HG02759 (cell line): ENCODE measurements around the gene ALOXE3.

ENCODE experiments used
- ATAC-seq: cut with Tn5 transposase; IDR thresholded peaks from one replicate; pipeline ENCODE4 v1.9.1; 2021; ENCODE audit warnings: mild to moderate bottlenecking, moderate library complexity; ENCODE audit not compliant: unreplicated experiment

ALOXE3 gene

DNA sequence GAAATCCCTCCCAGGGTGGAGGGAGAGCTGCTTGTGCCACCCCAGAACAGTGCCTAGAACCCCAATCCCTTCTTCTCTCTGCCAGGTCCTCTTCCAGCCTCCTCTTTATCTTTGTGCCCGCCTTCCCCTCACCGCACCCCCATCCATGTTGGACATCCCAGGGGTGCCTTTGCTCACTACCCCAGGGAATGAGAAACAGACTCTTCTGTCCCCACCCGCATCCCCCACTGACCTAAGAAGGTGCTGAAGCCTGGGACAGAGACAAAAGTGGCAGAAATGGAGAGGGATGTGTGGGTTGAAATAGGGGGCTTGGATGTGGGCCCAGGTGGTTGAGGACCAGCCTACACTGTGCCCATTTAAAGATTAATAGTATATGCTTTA lies 62.5 kb downstream of the ALOXE3 start:
- ATAC-seq = no peak

DNA sequence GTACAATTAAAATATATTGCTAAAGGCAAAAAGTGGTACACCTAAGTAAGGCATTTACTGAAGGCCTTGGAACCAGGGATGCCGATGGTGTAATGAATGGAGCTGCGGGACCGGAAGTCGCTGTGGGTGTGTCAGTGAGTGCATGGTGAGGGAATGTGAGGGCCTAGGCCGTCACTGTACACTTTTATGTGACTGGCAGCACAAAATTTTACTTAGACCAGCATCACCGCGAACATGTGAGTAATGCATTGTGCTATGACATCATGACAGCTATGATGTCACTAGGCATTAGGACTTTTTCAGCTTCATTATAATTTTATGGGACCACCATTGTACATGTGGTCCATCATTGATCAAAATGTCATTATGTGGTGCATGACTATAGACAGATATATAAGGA lies 64.7 kb downstream of the ALOXE3 start:
- ATAC-seq = no peak

DNA sequence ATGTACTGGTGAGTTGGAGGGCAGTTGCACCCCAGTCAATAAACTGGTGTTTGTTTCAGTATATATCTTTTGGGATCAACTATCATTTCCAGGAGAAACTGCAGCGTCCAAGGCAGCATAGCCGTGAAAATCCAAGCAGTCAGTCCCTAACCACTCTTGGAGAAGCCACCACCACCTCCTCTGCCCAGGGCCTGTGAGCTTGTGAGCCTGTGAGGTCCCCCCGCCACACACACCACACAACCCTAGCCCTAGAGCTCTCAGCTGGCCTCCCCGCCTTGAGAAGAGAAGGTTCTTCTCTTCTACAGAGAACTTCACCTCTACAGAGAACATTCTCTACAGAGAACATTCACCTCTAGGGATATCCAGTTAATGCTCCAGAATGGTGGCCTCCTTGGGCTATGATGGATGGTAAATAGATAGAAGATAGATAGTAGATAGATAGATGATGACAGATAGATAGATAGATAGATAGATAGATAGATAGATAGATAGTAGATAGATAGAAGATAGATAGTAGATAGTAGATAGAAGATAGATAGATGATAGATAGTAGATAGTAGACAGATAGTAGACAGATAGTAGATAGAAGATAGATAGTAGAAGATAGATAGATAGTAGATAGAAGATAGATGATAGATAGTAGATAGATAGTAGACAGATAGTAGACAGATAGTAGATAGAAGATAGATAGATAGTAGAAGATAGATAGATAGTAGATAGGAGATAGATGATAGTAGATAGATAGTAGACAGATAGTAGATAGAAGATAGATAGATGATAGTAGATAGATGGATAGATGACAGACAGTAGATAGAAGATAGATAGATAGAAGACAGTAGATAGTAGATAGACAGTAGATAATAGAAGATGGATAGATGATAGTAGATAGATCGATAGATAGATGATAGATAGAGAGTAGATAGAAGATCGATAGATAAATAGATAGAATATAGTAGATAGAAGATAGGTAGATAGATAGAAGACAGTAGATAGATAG lies 65.8 kb downstream of the ALOXE3 start:
- no peak for ATAC-seq

DNA sequence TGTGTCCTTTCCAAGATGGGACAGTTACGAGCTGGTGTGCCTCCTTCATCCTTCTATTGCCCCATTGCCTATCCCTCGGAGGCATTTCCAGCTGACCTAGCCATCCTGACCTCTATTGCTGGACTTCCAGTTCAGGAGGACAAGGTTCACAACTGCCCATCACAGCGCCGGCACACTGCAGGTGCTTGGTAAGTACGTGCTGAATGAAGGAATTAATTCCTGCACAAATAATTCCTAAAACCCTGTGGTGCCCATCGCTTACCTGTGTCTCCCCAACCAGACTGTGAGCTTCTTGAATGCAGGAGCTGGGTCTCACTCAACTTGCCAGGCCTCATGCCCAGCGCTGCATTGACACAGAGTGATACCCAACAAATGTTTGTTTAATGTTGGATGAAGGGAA lies 66.5 kb downstream of the ALOXE3 start:
- no peak for ATAC-seq

DNA sequence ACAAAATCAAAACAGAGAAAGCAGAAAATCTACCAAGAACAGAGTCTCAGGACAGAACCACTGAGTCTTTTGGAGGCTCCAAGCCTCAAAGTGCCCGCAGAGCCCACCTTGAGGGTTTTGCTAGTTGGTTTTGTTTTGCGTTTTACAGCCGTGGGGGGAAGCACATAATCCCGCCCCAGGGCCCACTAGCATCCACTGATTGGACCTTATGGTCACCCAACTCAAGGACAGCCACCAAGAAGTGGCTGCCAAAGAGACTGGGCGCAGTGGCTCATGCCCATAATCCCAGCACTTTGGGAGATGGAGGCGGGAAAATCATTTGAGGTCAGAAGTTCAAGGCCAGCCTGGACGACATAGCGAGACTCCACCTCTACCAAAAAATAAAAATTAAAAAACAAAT lies 69.6 kb downstream of the ALOXE3 start:
- no peak for ATAC-seq

DNA sequence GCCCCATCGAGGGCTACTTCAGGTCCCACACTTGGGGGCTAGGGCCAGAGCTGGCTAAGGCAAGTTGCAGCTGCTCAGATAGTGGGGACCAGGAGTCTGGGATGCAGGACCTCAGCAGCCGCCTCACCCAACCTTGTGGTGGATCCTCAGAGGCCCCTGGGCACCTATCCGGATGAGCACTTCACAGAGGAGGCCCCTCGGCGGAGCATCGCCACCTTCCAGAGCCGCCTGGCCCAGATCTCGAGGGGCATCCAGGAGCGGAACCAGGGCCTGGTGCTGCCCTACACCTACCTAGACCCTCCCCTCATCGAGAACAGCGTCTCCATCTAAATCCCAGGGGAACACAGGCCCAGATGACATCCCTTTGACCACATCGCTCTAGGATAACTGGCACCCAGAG lies 70.1 kb downstream of the ALOXE3 start:
- no peak for ATAC-seq

DNA sequence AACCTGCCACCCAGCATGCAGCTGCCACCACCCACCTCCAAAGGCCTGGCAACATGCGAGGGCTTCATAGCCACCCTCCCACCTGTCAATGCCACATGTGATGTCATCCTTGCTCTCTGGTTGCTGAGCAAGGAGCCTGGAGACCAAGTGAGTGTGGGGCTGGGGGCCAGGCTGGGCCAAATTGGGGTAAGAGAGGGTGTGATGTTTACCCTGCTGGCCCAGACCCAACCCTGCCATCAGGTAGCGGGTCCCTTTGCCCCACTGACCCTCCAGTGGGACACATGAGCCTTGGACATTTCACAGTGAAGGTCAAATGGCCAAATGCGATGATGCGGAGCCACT lies 70.6 kb downstream of the ALOXE3 start:
- no peak for ATAC-seq

DNA sequence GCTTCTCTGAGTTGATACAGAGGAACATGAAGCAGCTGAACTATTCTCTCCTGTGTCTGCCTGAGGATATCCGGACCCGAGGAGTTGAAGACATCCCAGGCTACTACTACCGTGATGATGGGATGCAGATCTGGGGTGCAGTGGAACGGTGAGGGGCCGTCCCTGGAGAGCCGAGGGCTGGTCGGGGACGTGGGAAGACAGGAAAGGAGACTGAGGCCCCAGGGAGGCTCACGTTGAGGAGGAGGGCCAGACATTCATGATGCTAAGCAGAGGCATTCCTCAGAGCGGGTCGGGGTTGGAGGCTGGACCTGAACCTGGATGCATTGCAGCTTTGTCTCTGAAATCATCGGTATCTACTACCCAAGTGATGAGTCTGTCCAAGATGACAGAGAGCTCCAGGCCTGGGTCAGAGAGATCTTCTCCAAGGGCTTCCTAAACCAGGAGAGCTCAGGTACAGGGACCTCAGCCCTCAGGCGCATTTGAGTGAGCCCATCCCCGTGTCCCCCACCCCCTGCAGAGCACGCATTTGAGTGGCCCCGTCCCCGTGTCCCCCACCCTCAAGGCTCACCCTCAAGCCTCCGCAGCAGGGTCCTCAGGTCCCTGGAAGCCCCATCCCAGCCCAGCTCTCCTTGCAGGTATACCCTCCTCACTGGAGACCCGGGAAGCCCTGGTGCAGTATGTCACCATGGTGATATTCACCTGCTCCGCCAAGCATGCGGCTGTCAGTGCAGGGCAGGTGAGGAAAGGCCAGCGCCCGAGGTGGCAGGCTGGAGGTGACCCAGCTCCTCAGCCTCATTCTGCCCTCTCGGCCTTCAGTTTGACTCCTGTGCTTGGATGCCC lies 71.2 kb downstream of the ALOXE3 start:
- ATAC-seq = no peak

DNA sequence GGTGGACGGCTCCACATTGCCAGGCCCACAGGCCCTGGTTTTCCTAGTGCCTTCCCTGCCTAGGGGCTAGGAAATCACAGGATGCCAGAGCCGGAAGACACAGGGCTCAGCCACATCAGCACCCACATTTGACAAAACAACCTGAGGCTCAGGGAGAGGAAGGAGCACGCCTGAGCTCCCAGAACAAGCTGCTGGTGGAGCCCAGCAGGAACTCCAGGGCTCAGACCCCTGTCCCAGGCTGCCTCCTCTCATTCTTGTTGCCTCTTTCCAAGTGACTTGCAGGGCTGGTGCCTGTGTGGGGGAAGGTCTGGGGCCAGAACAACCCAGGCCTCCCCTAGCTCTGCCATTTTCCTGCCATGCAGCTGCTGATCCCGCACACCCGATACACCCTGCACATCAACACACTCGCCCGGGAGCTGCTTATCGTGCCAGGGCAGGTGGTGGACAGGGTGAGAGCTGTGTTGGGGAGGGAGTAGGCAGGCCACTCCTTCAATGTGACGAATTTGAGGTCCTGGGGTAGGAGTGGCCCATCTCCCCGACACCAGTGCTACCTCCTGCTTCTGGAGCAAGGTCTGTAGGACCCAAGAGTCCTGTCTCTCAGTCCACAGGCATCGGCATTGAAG lies 71.9 kb downstream of the ALOXE3 start:
- no peak for ATAC-seq
